HG02763 (cell line): ENCODE measurements around the gene TMEM245.
A peak's percentile ranks its signal among the peaks of the same experiment; 100 is the strongest.

Source experiments
- ATAC-seq: cut with Tn5 transposase; IDR thresholded peaks from one replicate; pipeline ENCODE4 v1.9.1; 2021; ENCODE audit warnings: mild to moderate bottlenecking, moderate library complexity; ENCODE audit not compliant: unreplicated experiment

TMEM245 gene

GRCh38 chr9:109119439-109120203, at the start of gene TMEM245:
Gene TMEM245, minus strand, starts transcription at chr9:109119947. Its CDS starts 34 bp downstream, at chr9:109119913.
- peak; percentile 92 for ATAC-seq

- no peak for ATAC-seq
Measured at GRCh38 chr9:109168170-109168569, 48.4 kb upstream of the TMEM245 start.

GRCh38 chr9:109167716-109168115, 48.0 kb upstream of the TMEM245 start:
- ATAC-seq: no peak

GRCh38 chr9:109166771-109167601, 47.2 kb upstream of the TMEM245 start, which contains the start of gene FRRS1L:
Gene FRRS1L, minus strand, starts transcription at chr9:109167249. Its CDS starts 111 bp downstream, at chr9:109167138.
- no peak for ATAC-seq

- ATAC-seq: no peak
Measured at GRCh38 chr9:109166171-109166770, 46.5 kb upstream of the TMEM245 start.

GRCh38 chr9:109164042-109164441, 44.3 kb upstream of the TMEM245 start:
- no peak for ATAC-seq

GRCh38 chr9:109163194-109163593, 43.4 kb upstream of the TMEM245 start:
- ATAC-seq: no peak

- no peak for ATAC-seq
Measured at GRCh38 chr9:109162677-109163076, 42.9 kb upstream of the TMEM245 start.

GRCh38 chr9:109161471-109161870, 41.7 kb upstream of the TMEM245 start:
- ATAC-seq: no peak

- ATAC-seq: no peak
Measured at GRCh38 chr9:109159583-109159982, 39.8 kb upstream of the TMEM245 start.

- no peak for ATAC-seq
Measured at GRCh38 chr9:109158651-109159050, 38.9 kb upstream of the TMEM245 start.

- no peak for ATAC-seq
Measured at GRCh38 chr9:109156708-109157107, 37.0 kb upstream of the TMEM245 start.

- no peak for ATAC-seq
Measured at GRCh38 chr9:109150925-109151545, 31.3 kb upstream of the TMEM245 start.

- ATAC-seq: no peak
Measured at GRCh38 chr9:109149722-109150121, 30.0 kb upstream of the TMEM245 start.

- ATAC-seq: no peak
Measured at GRCh38 chr9:109149089-109149488, 29.3 kb upstream of the TMEM245 start.

GRCh38 chr9:109145051-109145450, 25.3 kb upstream of the TMEM245 start:
- no peak for ATAC-seq

GRCh38 chr9:109143881-109144562, 24.3 kb upstream of the TMEM245 start:
- ATAC-seq: peak; percentile 92

GRCh38 chr9:109141375-109141774, 21.6 kb upstream of the TMEM245 start:
- ATAC-seq: no peak

GRCh38 chr9:109139851-109140250, 20.1 kb upstream of the TMEM245 start:
- ATAC-seq: no peak

GRCh38 chr9:109138421-109138820, 18.7 kb upstream of the TMEM245 start:
- ATAC-seq: no peak
